Kidney capillary endothelial cell (primary cell): ENCODE results near the gene KRTAP5-1.
A peak's percentile ranks its signal among the peaks of the same experiment; 100 is the strongest.
"Not testable (repeated sequence)": the region's sequence is repeated elsewhere in the genome, so short reads cannot be mapped to it uniquely, and the experiment has no call there.

ENCODE experiments used
- DNase-seq: peaks from one replicate; pipeline ENCODE4 v3.0.0-alpha.2; 2018; ENCODE audit warnings: low spot score

KRTAP5-1 gene, protein sequence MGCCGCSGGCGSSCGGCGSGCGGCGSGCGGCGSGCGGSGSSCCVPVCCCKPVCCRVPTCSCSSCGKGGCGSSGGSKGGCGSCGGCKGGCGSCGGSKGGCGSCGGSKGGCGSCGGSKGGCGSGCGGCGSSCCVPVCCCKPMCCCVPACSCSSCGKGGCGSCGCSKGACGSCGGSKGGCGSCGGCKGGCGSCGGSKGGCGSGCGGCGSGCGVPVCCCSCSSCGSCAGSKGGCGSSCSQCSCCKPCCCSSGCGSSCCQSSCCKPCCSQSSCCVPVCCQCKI

DNA sequence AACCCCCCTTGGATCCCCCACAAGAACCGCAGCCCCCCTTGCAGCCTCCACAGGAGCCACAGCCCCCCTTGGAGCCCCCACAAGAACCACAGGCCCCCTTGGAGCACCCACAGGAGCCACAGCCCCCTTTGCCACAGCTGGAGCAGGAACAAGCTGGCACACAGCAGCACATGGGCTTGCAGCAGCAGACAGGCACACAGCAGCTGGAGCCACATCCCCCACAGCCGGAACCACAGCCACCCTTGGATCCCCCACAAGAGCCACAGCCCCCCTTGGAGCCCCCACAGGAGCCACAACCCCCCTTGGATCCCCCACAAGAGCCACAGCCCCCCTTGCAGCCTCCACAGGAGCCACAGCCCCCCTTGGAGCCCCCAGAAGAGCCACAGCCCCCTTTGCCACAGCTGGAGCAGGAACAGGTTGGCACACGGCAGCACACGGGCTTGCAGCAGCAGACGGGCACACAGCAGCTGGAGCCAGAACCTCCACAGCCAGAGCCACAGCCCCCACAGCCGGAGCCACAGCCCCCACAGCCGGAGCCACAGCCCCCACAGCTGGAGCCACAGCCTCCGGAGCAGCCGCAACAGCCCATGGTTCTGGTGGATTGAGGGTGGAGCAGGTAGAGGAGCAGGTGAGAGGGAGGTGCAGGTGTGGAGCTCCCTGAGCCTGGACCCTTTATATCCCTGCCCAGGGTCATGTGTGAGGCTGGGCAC, at the start of gene KRTAP5-1:
Gene KRTAP5-1 (minus strand): TSS at position 623 of the 710 bp plus-strand sequence. CDS start 34 bp downstream, at position 589.
- not testable (repeated sequence) for DNase-seq

GRCh38 chr11:1633864-1634263, 48.8 kb upstream of the KRTAP5-1 start:
- DNase-seq: no peak

GRCh38 chr11:1632053-1632714, 47.1 kb upstream of the KRTAP5-1 start:
- peak; percentile 33 for DNase-seq

- no peak for DNase-seq
These were observed 46.0 kb upstream of the KRTAP5-1 start for GRCh38 chr11:1631066-1631568.

- no peak for DNase-seq
These were observed 45.2 kb upstream of the KRTAP5-1 start for GRCh38 chr11:1630271-1630670.

GRCh38 chr11:1629326-1630185, 44.5 kb upstream of the KRTAP5-1 start, which contains the start of gene KRTAP5-5:
KRTAP5-5 (plus strand) TSS chr11:1629775; CDS start chr11:1629841, 66 bp downstream.
- no peak for DNase-seq

- peak; percentile 40 for DNase-seq
These were observed 43.6 kb upstream of the KRTAP5-1 start for GRCh38 chr11:1628506-1629325.

DNA sequence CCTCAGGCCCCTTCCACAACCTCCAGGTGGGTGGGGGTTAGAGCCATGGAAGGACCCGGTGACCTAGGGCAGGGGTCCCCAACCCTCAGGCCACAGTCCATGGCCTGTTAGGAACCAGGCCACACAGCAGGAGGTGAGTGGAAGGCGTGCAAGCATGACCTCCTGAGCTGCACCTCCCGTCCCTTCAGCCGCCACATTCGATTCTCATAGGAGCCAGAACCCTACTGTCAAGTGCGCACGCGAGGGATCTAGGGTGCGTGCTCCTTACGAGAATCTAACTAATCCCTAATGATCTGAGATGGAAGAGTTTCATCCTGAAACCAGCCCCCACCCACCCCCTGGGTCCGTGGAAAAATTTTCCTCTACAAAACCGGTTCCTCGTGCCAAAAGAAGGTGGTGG, 40.5 kb upstream of the KRTAP5-1 start:
- DNase-seq: no peak

DNA sequence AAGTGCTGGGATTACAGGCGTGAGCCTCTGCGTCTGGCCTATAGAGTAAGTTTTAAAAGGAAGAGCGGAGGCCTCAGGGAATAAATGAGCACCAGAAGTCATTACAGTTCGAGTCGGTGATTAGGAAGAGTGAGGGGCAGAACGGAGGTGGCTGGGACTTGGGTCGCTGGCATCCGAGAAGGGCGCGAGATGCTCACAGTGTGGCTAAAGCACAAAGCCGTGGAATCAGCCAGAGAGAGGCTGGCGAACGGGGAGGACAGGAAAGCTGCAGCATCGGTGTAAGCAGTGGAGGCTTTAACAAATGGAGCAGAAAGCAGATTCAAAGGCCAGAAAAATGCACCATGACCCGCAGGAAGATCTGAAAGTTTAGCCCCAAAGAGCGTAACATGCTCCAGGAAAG, 39.5 kb upstream of the KRTAP5-1 start:
- no peak for DNase-seq

GRCh38 chr11:1623716-1624115, 38.6 kb upstream of the KRTAP5-1 start:
- DNase-seq: no peak

GRCh38 chr11:1622086-1622485, 37.0 kb upstream of the KRTAP5-1 start, which contains the start of gene KRTAP5-4:
KRTAP5-4 (minus strand) TSS chr11:1622138; CDS start chr11:1622093, 45 bp downstream.
- no peak for DNase-seq

- DNase-seq: peak; percentile 63
These were observed 34.4 kb upstream of the KRTAP5-1 start for GRCh38 chr11:1619449-1619848.

DNA sequence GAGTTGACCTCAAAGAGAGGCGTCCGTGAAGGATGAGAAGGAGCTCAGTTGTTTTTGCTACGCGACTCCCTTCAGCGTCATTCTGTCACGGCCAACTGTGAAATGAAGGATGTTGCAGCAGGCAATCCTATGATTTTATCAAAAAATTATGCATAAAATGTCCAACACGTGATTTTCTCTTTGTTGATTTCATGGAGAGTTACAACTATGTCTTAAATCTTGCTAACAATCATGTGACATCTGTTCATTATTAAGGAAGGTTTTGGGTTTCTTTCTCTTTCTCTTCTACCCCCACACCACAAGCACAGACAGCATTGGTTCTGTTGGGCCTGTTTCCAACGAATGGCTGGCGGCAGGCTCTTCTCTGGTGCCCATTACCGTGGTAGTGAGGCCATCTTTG, 33.1 kb upstream of the KRTAP5-1 start:
- DNase-seq: no peak

DNA sequence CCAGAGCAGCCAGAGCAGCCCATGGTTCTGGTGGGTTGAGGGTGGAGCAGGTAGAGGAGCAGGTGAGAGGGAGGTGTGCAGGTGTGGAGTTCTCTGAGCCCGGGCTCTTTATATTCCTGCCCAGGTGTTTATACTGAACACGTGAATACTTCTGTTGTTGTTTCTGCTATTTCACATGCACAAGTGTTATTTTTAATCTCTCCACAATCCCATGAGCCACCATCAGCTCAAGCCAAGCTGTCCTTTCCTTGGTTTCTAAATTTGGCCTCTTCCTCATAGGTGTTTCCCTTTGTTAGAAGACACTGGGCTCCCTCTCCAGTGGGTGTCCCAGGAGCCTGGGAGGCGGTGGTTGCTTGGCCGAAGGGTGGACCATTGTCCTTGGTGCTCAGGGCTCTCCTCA, 23.3 kb upstream of the KRTAP5-1 start, which contains the start of gene KRTAP5-3:
Gene KRTAP5-3 (minus strand): TSS at position 101 of the 400 bp plus-strand sequence. CDS start 78 bp downstream, at position 23.
- no peak for DNase-seq

GRCh38 chr11:1607901-1608300, 22.8 kb upstream of the KRTAP5-1 start:
- DNase-seq: not testable (repeated sequence)

GRCh38 chr11:1607156-1607845, 22.2 kb upstream of the KRTAP5-1 start:
- DNase-seq: not testable (repeated sequence)

- DNase-seq: not testable (repeated sequence)
These were observed 20.8 kb upstream of the KRTAP5-1 start for GRCh38 chr11:1605923-1606322.

- DNase-seq: no peak
These were observed 19.6 kb upstream of the KRTAP5-1 start for GRCh38 chr11:1604711-1605110.

DNA sequence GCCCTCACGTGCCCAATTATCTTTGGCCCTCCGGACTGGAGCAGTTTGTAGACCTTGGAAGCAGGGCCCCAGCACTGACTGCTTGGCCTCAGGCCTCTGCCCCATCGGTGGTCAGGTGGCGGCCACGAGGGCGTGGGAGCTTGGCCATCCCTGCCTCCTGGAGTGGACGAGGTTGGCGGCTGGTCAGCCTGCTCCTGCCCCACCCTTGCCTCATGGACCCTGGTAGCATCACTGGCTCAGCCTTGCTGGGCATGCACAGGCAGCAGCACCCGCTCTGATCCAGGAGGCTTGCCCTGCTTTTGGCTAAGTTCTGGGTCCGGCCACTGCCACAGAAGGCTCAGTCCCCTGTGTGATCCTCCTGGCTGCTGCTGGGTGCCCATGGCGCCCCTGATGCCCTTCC, 19.1 kb upstream of the KRTAP5-1 start:
- DNase-seq: no peak

- DNase-seq: no peak
These were observed 18.5 kb upstream of the KRTAP5-1 start for GRCh38 chr11:1603629-1604028.
